HT1080 (cell line): ENCODE results near the gene PTX3. TPM values are rescaled to one million over a fixed set of nuclear protein-coding genes. Genes with fewer than 3 reads are reported as not detected.

Source experiments
- DNase-seq: peaks from one replicate; pipeline ENCODE4 v3.0.0-alpha.2; 2015; ENCODE audit warnings: low read depth
- total RNA-seq: library from RNA; depleted of rRNA; stranded (reverse); fragments of >200 nt; shearing (Covaris generic); gene quantifications from 2 replicates; pipeline ENCODE4 v1.2.3, GENCODE V29; 2014

PTX3 gene
- total RNA-seq, 1 experiment from 2014 or later: 56.4 TPM

- DNase-seq: peak; percentile 30
These were observed 16.0 kb upstream of the PTX3 start for GRCh38 chr3:157420606-157421130.

DNA sequence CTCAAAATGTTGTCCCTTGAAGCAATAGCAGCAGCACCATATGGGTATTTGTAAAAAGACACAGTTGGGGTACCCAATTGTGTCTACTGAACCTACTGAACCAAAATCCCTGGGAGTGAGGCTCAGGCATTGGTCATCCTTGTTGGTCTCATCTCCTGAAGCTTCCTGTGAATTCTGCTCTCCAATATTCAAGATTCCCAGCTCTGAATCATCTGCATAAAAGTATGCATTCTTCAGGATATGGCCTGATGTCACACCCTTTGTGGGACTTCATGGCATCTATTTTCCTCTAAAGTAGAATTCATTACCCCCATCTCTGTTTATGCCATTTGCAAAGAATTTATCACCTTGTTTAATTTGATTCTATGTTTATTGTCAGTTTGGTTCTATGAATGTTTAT is 13.3 kb upstream of the PTX3 start:
- peak; percentile 82 for DNase-seq

DNA sequence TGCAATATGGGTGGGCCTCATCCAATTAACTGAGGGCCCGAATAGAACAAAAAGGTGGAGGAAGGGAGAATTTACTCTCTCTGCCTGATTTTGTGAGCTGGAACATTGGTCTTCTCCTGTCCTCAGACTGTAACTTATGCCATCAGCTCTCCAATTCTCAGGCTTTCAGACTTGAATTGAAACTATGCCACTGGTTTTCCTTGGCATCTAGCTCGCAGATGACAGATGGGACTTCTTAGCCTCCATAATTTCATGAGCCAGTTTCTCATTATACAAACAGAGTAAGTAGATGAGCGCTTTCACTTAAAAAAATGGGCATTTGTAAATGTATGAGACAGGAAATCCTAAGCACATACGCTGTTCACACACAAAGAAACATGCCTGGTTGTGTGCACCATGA is 8.7 kb upstream of the PTX3 start:
- DNase-seq: no peak

DNA sequence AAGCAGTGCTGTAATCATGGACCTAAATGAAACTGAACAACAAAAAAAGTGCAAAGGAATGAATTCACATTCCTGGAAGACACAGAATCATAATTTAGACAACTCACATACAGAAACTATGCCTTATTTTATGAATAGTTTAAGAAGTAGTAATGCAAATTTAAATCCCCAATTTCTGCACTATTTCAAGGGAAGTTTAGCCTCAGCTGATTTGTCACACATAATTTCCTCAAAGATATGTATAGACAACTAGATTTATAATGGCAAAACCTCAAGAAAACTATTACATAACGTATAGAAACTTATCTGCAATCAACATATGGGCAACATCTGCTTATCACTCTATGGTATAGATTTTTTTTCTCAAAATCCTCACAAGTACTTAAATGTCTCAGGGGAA is 7.8 kb upstream of the PTX3 start:
- no peak for DNase-seq

DNA sequence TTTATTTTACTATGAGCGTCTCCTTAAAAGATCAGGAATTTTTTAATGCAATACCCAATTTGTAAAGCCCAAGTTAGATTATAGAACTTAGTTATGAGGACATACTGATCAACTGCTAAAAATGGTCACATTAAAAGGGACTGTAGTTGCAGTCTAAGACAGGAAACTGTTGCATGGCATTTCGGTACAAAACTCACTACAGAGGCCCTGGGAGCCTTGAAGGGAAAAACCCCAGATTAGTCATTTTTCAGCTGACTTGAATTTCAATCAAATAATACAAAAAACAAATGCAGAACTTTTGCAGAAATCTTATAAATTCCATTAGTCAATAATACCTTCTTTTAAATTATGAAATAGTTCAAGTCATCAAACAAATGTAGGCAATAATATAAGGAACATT is 6.9 kb upstream of the PTX3 start:
- DNase-seq: peak; percentile 70

DNA sequence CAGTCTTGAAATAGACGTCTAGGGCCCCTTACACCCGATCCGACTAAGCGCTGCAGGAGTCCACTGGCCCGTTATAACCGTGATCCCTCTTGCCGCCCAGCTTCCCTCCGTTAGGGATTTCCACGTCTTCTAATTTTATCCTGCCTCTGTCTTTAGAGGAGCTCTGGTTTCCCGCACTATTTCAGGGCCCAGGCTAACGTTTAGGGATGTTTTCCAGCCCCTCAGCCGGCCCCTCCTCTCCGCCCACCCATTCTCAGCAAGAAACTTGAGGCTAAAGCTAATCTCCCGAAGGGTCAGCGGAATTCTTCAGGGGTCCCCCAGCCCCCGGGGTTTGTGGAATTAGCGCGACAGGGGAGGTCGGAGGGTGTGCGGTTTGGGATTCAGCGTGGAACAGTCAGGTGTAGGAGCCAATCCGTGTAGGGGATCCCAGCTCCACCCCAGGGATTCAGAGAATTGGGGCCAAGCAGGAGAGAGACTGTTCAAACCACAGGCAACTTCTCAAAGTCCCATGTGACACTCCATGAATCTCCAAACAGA is 1.6 kb downstream of the PTX3 start:
- DNase-seq: peak; percentile 44

DNA sequence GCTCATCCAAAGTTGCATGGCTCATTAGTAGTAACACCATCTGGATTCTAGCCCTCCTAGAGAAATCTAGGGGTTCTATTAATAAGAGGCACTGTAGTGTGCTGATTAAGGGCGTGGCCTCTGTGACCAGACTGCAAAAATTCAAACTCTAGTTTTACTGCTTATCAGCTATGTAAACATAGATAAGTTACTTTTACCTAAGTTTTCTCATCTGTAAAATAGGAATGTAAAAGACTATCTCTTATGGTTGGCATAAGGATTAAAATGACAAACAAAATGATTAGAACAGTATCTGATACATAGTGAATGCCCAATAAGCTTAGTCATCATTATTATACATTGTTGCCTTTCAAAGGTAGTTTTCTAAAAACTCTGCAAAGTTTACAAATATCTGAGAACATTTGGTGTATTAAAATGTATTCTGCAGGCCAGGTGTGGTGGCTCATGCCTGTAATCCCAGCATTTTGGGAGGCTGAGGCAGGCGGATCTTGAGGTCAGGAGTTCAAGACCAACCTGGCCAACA is 4.5 kb downstream of the PTX3 start:
- DNase-seq: no peak

DNA sequence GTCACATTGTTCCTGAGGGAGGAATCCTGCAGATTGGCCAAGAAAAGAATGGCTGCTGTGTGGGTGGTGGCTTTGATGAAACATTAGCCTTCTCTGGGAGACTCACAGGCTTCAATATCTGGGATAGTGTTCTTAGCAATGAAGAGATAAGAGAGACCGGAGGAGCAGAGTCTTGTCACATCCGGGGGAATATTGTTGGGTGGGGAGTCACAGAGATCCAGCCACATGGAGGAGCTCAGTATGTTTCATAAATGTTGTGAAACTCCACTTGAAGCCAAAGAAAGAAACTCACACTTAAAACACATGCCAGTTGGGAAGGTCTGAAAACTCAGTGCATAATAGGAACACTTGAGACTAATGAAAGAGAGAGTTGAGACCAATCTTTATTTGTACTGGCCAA is 6.1 kb downstream of the PTX3 start:
- peak; percentile 23 for DNase-seq

DNA sequence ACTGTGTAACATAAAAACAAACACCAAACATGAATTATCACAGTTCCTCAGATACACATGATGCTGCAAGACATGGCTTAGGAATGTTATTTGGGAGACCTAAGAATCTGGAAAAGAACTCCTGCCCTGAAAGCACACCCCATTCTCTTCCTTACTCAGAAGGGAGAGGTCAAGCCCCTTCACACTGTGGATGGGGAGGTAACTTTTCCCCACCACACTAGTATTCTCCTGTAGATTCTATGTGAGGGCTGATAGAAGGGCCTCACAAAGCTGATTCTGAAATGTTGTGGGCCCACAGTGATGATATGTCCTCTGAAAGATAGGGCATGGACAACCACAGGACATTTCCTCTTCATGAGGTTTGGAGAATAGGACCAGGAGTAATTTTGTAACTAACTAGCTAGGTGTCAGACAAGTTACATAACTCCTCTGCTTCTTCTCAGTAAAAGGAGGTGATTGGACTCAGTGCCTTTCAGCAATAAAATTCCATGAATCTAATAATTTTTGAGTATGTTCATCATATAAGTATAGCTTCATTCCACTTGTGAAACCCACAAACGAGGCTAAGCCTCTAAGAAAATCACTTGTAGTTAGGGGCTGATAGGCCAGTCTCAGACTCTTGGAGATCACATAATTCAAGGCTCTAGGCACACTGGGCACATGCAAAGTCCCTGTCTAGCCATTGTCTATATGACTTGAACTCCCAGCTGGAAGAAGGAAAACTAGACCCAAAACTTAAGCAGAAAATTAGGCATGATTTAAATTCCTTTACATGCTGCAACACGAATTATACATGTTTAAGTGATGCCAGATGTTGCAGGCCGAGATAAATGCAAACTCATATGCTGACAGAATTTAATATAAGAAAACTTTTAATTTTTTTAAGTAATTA is 7.5 kb downstream of the PTX3 start:
- no peak for DNase-seq

DNA sequence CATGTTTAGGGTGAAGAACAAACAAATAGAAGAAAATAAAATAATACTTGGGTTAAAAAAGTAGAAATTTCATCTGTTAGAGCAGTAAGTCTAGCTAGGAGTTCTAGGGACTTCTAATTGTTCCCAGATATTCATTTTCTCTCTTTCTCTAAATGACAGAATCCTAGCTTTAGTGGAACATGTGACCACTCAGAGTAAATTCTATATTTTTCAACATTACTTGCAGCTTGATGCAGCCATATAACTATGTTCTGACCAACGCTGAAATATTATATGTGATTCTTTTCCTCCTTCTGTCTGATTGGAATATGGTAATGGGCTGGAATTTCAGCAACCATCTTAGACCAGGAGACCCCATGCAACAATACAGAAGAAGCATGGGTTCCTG is 8.1 kb downstream of the PTX3 start:
- DNase-seq: no peak

- no peak for DNase-seq
These were observed 9.2 kb downstream of the PTX3 start for GRCh38 chr3:157445857-157446256.

- DNase-seq: peak; percentile 60
These were observed 10.5 kb downstream of the PTX3 start for GRCh38 chr3:157447026-157447694.

- DNase-seq: no peak
These were observed 15.4 kb downstream of the PTX3 start for GRCh38 chr3:157452097-157452496.

GRCh38 chr3:157453824-157454223 is 17.2 kb downstream of the PTX3 start:
- no peak for DNase-seq

- no peak for DNase-seq
These were observed 23.1 kb downstream of the PTX3 start for GRCh38 chr3:157459706-157460105.

DNA sequence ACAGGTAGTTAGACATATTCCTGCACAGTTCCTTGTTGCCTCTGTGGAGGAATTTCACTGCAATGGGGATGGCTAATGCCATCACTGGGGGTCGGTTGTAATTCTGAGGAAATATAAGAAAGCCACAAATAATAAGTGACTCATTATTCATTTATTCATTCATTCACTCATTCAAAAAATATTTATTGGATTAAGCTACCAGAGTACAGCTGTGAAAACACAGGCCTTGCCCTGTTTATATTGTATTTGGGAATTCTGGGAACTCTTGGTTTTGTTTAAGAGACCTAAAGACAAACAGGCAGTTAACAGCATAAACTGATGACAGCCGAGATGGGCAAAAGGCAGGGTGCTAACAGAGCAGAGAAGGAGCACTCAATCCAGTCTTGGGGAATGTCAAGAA is 23.6 kb downstream of the PTX3 start:
- peak; percentile 50 for DNase-seq

DNA sequence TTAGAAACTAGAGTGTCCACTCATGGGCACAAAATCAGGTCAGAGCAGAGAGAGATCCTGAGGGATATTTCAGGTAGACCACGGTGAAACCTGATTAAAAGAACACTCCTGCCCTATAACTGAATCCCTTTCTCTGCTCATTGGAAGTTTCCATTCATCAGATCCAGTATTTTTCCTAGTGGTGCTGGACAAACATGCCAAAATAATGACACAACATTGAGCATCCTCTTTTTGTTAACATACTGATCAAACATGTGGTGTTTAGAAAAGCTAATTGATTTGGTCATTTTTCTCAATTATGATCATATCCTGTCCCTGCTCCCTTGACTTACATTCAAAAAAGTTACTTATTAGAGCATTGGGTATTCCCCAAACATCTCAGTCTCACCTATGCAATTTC is 27.2 kb downstream of the PTX3 start:
- no peak for DNase-seq

DNA sequence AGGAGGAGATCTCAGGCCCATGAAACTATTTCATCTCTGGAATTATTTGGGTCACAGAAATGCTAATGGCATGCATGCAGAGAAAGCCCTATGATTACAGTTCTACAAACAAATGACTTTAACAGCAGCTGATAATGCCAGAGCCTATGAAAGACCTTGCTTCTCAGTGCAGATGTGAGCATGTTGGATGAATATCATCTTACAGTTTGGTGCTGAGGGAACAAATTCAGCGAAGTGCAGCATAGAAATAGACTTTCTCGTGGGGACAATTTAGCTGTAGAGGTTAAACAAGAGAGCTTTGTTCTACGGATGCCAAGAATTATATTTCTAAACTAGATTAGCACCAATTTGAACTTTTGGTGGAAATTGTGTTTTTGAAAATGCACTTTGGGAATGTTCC is 27.7 kb downstream of the PTX3 start:
- no peak for DNase-seq

DNA sequence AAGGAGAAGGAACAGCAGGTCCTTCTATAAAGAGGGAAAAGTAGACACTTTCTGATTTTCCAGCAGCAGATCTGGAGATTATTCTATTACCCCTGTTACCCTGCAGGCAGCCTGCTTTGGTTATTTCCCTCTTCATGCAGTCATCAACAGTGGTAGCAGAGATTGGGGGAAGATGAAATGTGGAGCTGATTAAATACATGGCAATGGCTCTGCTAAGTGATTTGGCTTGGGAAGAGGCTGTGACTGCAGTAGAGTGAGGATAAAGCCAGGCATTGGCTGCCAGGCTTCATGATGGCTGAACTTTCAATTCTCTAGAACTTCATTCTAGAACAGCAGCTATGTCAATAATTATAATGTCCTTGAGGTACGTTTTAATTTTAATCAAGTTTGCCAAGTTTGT is 29.1 kb downstream of the PTX3 start:
- no peak for DNase-seq

DNA sequence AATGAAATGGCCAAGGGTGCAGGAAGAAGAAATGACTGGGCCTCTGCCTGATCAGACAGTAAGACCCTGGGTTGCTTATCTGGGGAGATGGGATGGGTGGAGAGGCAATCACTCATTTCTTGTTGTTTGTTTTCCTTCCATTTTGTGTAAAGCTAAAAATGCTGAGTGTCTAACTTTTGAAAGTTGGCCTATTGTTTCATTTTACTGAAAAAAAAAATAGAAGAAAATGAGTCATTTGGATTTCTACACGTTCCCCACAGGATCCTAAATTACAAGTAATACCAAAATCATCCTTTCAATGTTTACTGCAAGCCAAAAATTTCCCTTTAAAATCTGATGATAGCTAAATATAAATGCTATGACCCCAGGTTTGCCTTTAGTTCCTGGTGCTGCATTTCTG is 30.6 kb downstream of the PTX3 start:
- peak; percentile 41 for DNase-seq

DNA sequence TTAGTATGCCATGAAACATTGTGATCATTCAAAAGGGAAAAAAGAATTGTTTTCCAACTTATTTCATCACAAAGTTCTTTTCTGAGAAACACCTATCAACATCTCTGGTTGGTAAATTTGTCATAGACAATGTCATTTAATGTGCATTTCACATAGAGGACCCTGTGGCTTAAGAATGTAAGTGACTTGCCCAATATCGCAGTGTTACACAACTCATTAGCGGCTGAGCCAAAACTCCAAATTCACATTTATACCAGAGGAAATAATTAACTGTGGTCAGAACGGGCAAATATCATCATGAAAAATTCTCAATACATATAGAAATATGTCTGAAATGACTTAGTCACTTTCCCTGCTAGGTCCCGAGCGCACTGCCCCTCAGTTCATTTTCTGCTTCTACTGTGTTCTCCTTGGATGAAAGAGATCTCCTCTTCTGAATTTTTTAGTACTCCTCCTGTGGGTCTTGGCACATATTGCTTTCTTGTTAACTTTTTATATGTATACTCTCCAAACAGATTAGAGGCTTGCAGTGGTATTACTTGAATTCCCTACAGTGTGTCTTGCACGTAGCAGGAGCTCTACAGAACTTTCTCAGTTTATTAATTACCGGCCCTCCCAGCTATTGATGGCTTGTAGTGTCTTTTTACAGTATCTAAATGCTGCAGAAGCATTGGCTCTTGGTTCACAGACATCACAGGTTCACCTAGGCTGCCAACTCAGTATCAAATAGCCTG is 33.1 kb downstream of the PTX3 start:
- no peak for DNase-seq
